A549 (cell line): ENCODE measurements around the gene TSPAN18.

Experiments
- BHLHE40 ChIP-seq: IDR thresholded peaks from 2 replicates; pipeline ENCODE4 v1.6.1; 2012; ENCODE audit warnings: low read depth, low read length, inconsistent platforms
- EP300 ChIP-seq, 2 experiments: fragments of >200 bp; sonication (Bioruptor Twin); formaldehyde crosslinking; IDR thresholded peaks; 2 replicates in 1 of 2; 3 replicates in 1 of 2; pipeline ENCODE4 v1.6.1; 2016 to 2017
- ESRRA ChIP-seq: fragments of 150-350 bp; IDR thresholded peaks from 2 replicates; pipeline ENCODE4 v1.6.1; 2014; ENCODE audit warnings: mild to moderate bottlenecking, low read length, borderline replicate concordance
- HDAC2 ChIP-seq: fragments of 200-600 bp; sonication (generic); IDR thresholded peaks from 2 replicates; pipeline ENCODE4 v1.6.1; 2016
- KDM5A ChIP-seq: fragments of 200-600 bp; sonication (generic); IDR thresholded peaks from 2 replicates; pipeline ENCODE4 v1.6.1; 2016; ENCODE audit warnings: antibody characterized with exemption, mild to moderate bottlenecking
- NR3C1 ChIP-seq: fragments of >200 bp; sonication (Bioruptor Twin); formaldehyde crosslinking; IDR thresholded peaks from 3 replicates; pipeline ENCODE4 v1.6.1; 2017
- POLR2A ChIP-seq: IDR thresholded peaks from 2 replicates; pipeline ENCODE4 v1.6.1; 2012; ENCODE audit warnings: mild to moderate bottlenecking, low read length
- POLR2AphosphoS2 ChIP-seq: conservative IDR thresholded peaks from 2 replicates; pipeline ENCODE4 v1.6.1; 2012; ENCODE audit warnings: low read length, improper control_type of control experiment, inconsistent platforms
- TF ChIP-seq, protein P1 (sequence below): fragments of >200 bp; sonication (Bioruptor Twin); formaldehyde crosslinking; IDR thresholded peaks from 3 replicates; pipeline ENCODE4 v1.5.1; 2016
- TF ChIP-seq, protein P2 (sequence below): fragments of 200-600 bp; sonication (generic); IDR thresholded peaks from 2 replicates; pipeline ENCODE4 v1.6.1; 2016; ENCODE audit warnings: antibody characterized with exemption, mild to moderate bottlenecking, moderate library complexity
- TF ChIP-seq, protein P3 (sequence below): IDR thresholded peaks from 2 replicates; pipeline ENCODE4 v1.6.1; 2012
- TF ChIP-seq, protein P4 (sequence below): IDR thresholded peaks from 2 replicates; pipeline ENCODE4 v1.6.1; 2012

DNA sequence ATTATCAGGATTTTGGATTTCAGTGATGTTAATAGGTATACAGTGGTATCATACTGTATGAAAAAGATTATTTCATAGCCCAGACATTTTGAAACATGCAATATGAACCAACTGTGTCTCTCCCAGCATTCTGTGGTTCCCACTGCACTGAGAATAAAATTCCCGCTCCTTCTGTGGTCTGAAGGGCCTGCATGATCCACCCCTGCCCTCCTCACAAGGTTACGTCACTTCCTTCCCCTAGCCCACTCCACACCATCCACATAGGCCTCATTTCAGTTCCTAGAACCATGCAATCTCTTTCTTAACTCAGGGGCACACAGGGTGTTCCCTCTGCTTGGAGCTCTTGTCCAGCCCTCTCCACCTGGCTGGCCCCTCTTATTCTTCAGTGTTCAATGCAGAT lies 103.1 kb downstream of the TSPAN18 start:
- TF ChIP-seq POLR2A (no peak), KDM5A (no peak), EP300 (IDR thresholded peaks at IDR 0.05) (no peak), NR3C1 (no peak), HDAC2 (no peak), ESRRA (no peak), POLR2AphosphoS2 (no peak), BHLHE40 (no peak)
- TF ChIP-seq, protein P1, sequence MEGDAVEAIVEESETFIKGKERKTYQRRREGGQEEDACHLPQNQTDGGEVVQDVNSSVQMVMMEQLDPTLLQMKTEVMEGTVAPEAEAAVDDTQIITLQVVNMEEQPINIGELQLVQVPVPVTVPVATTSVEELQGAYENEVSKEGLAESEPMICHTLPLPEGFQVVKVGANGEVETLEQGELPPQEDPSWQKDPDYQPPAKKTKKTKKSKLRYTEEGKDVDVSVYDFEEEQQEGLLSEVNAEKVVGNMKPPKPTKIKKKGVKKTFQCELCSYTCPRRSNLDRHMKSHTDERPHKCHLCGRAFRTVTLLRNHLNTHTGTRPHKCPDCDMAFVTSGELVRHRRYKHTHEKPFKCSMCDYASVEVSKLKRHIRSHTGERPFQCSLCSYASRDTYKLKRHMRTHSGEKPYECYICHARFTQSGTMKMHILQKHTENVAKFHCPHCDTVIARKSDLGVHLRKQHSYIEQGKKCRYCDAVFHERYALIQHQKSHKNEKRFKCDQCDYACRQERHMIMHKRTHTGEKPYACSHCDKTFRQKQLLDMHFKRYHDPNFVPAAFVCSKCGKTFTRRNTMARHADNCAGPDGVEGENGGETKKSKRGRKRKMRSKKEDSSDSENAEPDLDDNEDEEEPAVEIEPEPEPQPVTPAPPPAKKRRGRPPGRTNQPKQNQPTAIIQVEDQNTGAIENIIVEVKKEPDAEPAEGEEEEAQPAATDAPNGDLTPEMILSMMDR, result no peak
- TF ChIP-seq, protein P2, sequence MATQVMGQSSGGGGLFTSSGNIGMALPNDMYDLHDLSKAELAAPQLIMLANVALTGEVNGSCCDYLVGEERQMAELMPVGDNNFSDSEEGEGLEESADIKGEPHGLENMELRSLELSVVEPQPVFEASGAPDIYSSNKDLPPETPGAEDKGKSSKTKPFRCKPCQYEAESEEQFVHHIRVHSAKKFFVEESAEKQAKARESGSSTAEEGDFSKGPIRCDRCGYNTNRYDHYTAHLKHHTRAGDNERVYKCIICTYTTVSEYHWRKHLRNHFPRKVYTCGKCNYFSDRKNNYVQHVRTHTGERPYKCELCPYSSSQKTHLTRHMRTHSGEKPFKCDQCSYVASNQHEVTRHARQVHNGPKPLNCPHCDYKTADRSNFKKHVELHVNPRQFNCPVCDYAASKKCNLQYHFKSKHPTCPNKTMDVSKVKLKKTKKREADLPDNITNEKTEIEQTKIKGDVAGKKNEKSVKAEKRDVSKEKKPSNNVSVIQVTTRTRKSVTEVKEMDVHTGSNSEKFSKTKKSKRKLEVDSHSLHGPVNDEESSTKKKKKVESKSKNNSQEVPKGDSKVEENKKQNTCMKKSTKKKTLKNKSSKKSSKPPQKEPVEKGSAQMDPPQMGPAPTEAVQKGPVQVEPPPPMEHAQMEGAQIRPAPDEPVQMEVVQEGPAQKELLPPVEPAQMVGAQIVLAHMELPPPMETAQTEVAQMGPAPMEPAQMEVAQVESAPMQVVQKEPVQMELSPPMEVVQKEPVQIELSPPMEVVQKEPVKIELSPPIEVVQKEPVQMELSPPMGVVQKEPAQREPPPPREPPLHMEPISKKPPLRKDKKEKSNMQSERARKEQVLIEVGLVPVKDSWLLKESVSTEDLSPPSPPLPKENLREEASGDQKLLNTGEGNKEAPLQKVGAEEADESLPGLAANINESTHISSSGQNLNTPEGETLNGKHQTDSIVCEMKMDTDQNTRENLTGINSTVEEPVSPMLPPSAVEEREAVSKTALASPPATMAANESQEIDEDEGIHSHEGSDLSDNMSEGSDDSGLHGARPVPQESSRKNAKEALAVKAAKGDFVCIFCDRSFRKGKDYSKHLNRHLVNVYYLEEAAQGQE, result no peak
- TF ChIP-seq, protein P3, sequence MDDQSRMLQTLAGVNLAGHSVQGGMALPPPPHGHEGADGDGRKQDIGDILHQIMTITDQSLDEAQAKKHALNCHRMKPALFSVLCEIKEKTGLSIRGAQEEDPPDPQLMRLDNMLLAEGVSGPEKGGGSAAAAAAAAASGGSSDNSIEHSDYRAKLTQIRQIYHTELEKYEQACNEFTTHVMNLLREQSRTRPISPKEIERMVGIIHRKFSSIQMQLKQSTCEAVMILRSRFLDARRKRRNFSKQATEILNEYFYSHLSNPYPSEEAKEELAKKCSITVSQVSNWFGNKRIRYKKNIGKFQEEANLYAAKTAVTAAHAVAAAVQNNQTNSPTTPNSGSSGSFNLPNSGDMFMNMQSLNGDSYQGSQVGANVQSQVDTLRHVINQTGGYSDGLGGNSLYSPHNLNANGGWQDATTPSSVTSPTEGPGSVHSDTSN, result no peak
- TF ChIP-seq, protein P4, sequence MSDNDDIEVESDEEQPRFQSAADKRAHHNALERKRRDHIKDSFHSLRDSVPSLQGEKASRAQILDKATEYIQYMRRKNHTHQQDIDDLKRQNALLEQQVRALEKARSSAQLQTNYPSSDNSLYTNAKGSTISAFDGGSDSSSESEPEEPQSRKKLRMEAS, result no peak
